Endodermal cell (in vitro differentiated cells): ENCODE measurements around the gene PABPN1L. TPM values are rescaled to one million over a fixed set of nuclear protein-coding genes. Genes with fewer than 3 reads are reported as not detected.

ENCODE experiments used
- DNase-seq: peaks from one replicate; pipeline ENCODE4 v3.0.0-alpha.2; 2017
- H3K27ac ChIP-seq: 2 replicates; pipeline ENCODE4 v1.5.1; 2013; ENCODE audit warnings: mild to moderate bottlenecking, low read depth, low read length, moderate library complexity
- H3K27me3 ChIP-seq: 2 replicates; pipeline ENCODE4 v1.6.1; 2013; ENCODE audit warnings: mild to moderate bottlenecking, low read length, moderate library complexity; ENCODE audit not compliant: insufficient read depth, control insufficient read depth, poor library complexity, severe bottlenecking
- H3K36me3 ChIP-seq: 2 replicates; pipeline ENCODE4 v1.7.0; 2013; ENCODE audit warnings: mild to moderate bottlenecking, low read length, moderate library complexity; ENCODE audit not compliant: control insufficient read depth, insufficient read depth
- H3K4me1 ChIP-seq: one replicate; pipeline ENCODE4 v1.7.0; 2013; ENCODE audit warnings: low read length; ENCODE audit not compliant: control insufficient read depth, insufficient read depth
- H3K4me3 ChIP-seq: 2 replicates; pipeline ENCODE4 v1.5.1; 2013; ENCODE audit warnings: mild to moderate bottlenecking, low read length, moderate library complexity
- H3K9ac ChIP-seq: 2 replicates; pipeline ENCODE4 v1.6.1; 2013; ENCODE audit warnings: mild to moderate bottlenecking, low read length, moderate library complexity; ENCODE audit not compliant: poor library complexity, severe bottlenecking; ENCODE audit errors: extremely low read depth
- H3K9me3 ChIP-seq: 2 replicates; pipeline ENCODE4 v1.6.1; 2013; ENCODE audit warnings: mild to moderate bottlenecking, low read length, moderate library complexity; ENCODE audit not compliant: control insufficient read depth
- H3K27ac Mint-ChIP-seq: 2 replicates; pipeline ENCODE4 v1.8.0; 2020; ENCODE audit warnings: mixed read lengths
- H3K27me3 Mint-ChIP-seq: 2 replicates; pipeline ENCODE4 v1.8.0; 2021; ENCODE audit warnings: mild to moderate bottlenecking, mixed read lengths; ENCODE audit not compliant: insufficient read depth
- H3K36me3 Mint-ChIP-seq: 2 replicates; pipeline ENCODE4 v1.8.0; 2020; ENCODE audit warnings: low read depth, mixed read lengths
- H3K4me1 Mint-ChIP-seq: 2 replicates; pipeline ENCODE4 v1.8.0; 2020; ENCODE audit warnings: mixed read lengths
- H3K4me3 Mint-ChIP-seq: 2 replicates; pipeline ENCODE4 v1.8.0; 2020; ENCODE audit warnings: mild to moderate bottlenecking, moderate library complexity, mixed read lengths
- H3K9me3 Mint-ChIP-seq: 2 replicates; pipeline ENCODE4 v1.8.0; 2020; ENCODE audit warnings: mild to moderate bottlenecking, mixed read lengths
- WGBS, 2 experiments: methylation state at CpG; one replicate each; pipeline versions ENCODE4 v1.1.5 to v1.1.7; 2013; ENCODE audit warnings: missing lambda C conversion rate in 2 of 2, mixed read lengths in 1 of 2; ENCODE audit not compliant: insufficient coverage in 1 of 2, insufficient read length in 1 of 2; 5-methylcytosine and 5-hydroxymethylcytosine counted together
- total RNA-seq, 2 donors: library from RNA; stranded (reverse); fragmentation: NEBNext Ultra II Directional in 1 of 2; extraction: Animal tissue kit (Norgen Biotek cat#: 25700) in 1 of 2; gene quantifications; 2 replicates in 1 of 2; 3 replicates in 1 of 2; pipeline ENCODE4 v1.2.1, GENCODE V29; 2021
- TF ChIP-seq, protein P1 (sequence below): fragments of 200-600 bp; sonication (generic); conservative IDR thresholded peaks from 2 replicates; pipeline ENCODE4 v1.5.0; 2021; ENCODE audit warnings: antibody characterized with exemption, mild to moderate bottlenecking

PABPN1L gene
- total RNA-seq, 2 donors from 2014 or later, result not detected

DNA sequence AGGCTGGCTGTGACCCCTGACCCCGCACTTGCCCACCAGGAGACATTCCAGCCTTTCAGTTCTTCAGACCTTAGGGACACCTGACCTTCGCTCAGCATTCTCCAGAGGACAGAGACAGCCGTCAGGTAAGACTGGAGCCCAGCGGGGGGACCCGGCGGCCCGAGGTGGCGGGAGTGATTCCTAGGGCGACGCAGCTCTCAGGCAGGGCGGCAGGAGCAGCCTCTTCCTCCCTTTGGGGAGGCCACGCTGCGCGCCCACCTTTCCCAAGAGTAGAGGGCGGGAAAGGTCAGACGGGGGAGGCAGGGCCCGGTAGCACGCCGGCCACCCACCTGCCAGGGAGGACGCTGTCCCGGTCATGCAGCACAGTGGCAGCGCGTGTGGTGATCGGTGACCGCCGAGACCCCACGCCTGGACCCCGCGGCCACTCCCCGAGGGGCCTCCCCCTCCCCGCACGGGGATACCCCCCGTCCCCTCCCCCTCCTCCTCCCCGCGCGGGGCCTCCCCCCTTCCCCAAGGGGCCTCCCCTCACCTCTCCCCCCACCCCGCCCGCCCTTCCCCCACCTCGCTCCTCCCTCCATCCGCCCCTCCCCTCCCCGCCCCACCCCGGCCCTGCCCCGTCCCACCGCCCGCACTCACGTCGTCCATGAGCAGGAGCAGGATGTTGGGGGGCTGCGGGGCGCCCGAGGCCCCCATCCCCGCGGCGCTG is 10.2 kb downstream of the PABPN1L start:
- Histone ChIP-seq H3K4me1 (no peaks in the 10 kb centered on the region), H3K27me3 (no peaks in the 10 kb centered on the region), H3K9ac (peak overlapping the region; percentile 11), H3K4me3 (peak overlapping the region; percentile 92), H3K9me3 (no peaks in the 10 kb centered on the region), H3K36me3 (peaks cover 26% of the 10 kb centered on the region), H3K27ac (no peak overlapping the region)
- Mint-ChIP-seq H3K27me3 (no peaks in the 10 kb centered on the region), H3K36me3 (peaks cover 40% of the 10 kb centered on the region), H3K4me1 (peaks cover 4% of the 10 kb centered on the region), H3K27ac (no peak overlapping the region), H3K4me3 (peak overlapping the region; percentile 91), H3K9me3 (peaks cover 2% of the 10 kb centered on the region)
- TF ChIP-seq, protein P1, sequence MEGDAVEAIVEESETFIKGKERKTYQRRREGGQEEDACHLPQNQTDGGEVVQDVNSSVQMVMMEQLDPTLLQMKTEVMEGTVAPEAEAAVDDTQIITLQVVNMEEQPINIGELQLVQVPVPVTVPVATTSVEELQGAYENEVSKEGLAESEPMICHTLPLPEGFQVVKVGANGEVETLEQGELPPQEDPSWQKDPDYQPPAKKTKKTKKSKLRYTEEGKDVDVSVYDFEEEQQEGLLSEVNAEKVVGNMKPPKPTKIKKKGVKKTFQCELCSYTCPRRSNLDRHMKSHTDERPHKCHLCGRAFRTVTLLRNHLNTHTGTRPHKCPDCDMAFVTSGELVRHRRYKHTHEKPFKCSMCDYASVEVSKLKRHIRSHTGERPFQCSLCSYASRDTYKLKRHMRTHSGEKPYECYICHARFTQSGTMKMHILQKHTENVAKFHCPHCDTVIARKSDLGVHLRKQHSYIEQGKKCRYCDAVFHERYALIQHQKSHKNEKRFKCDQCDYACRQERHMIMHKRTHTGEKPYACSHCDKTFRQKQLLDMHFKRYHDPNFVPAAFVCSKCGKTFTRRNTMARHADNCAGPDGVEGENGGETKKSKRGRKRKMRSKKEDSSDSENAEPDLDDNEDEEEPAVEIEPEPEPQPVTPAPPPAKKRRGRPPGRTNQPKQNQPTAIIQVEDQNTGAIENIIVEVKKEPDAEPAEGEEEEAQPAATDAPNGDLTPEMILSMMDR, result no peak
- 9 to 31% methylated on average over 9 to 38 of the region's 53 CpGs for WGBS, 2 experiments
- peak; percentile 76 for DNase-seq

DNA sequence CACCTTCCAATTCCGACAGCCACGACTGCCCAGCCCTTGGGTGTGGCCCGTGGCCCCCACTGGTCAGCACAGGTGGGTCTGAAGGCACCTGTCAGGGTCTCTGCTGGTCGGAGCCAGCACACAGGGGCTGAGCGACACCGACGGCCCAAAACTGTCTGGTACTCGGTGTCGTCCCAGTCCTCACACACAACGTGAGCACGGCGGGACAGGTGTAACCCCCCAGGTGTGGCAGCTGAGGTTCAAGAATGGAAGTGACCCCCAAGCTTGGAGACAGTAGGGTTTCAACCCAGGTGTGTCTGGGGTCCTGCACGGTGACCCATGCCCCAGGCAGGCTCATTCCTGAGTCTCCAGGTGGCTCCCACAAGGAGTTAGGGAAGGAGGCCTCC is 10.7 kb downstream of the PABPN1L start:
- H3K27ac Mint-ChIP-seq, result no peak overlapping the region
- peaks cover 39% of the 10 kb centered on the region for H3K36me3 Mint-ChIP-seq
- no peak for DNase-seq
- H3K27me3 Mint-ChIP-seq, result no peaks in the 10 kb centered on the region
- Histone ChIP-seq H3K4me3 (peak overlapping the region; percentile 74), H3K27me3 (no peaks in the 10 kb centered on the region), H3K36me3 (peaks cover 23% of the 10 kb centered on the region), H3K9ac (no peak overlapping the region), H3K4me1 (no peaks in the 10 kb centered on the region), H3K27ac (no peak overlapping the region), H3K9me3 (no peaks in the 10 kb centered on the region)
- H3K4me3 Mint-ChIP-seq, result peak overlapping the region; percentile 91
- H3K9me3 Mint-ChIP-seq, result peaks cover 4% of the 10 kb centered on the region
- TF ChIP-seq, protein P1, result no peak
- peaks cover 4% of the 10 kb centered on the region for H3K4me1 Mint-ChIP-seq
- 88 to 91% methylated on average over 13 of the region's 13 CpGs for WGBS, 2 experiments

DNA sequence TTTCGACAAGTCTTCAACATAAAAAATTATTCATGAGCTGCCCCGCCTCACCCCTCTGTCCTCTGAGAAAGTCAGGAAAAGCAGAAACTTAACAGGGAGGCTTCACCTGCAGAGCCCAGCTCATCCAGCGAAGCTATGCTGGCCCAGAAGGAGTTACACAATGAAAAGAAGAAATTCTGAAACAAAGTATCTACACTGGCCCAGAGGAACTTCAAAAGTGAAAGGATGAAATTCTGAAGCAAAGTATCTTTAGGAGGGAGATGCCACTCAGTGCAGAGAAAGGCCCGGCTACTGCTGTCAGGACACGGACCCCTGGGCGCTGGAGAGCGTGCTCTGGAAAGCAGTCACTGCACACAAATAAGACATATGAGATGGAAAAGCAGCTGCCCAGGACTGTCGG is 11.3 kb downstream of the PABPN1L start:
- peaks cover 4% of the 10 kb centered on the region for H3K9me3 Mint-ChIP-seq
- H3K36me3 Mint-ChIP-seq, result peaks cover 37% of the 10 kb centered on the region
- peaks cover 4% of the 10 kb centered on the region for H3K4me1 Mint-ChIP-seq
- no peaks in the 10 kb centered on the region for H3K9me3 ChIP-seq
- H3K27ac Mint-ChIP-seq, result no peak overlapping the region
- H3K4me3 ChIP-seq, result no peak overlapping the region
- no peaks in the 10 kb centered on the region for H3K27me3 Mint-ChIP-seq
- no peak for DNase-seq
- no peak overlapping the region for H3K27ac ChIP-seq
- H3K36me3 ChIP-seq, result peaks cover 17% of the 10 kb centered on the region
- H3K4me3 Mint-ChIP-seq, result peak overlapping the region; percentile 91
- H3K9ac ChIP-seq, result no peak overlapping the region
- H3K27me3 ChIP-seq, result no peaks in the 10 kb centered on the region
- WGBS, 2 experiments, result 96 to 97% methylated on average over 7 of the region's 8 CpGs
- no peaks in the 10 kb centered on the region for H3K4me1 ChIP-seq
- TF ChIP-seq, protein P1, result no peak
